ENCODE results near the gene DNAJC21. TPM values are rescaled to one million over a fixed set of nuclear protein-coding genes. Genes with fewer than 3 reads are reported as not detected.

Gene DNAJC21
- 43.5 to 46.4 TPM (median 45.3 TPM) in 3 replicates for total RNA-seq

DNA sequence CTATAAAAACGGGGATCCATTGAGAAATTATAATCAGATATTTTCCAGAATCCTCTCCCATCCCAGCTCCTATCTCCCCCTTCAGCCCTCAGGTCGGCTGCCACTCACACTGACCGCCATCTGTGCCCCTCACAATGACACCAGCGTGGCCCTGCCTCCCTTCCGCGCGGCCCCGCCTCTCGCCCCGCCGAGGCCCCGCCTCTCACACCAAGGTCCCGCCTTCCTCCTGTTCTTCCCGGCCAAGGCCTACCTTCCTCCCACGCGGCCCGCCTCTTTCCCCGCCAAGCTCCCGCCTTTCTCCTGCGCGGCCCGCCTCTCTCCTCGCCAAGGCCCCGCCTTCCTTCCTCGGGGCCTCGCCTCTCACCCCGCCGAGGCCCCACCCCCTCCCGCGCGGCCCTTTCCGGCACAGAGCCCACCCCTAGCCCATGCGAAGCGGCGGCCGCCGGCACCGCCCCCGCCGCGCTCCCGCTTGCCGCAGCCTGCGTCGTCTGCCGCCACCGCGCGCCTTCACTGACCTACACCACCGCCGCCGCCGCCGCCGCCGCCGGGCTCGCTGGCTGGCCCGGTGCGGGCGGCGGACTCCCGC lies at the start of gene DNAJC21:
TSS of gene DNAJC21 (plus strand) at position 426 of the 586 bp plus-strand sequence. CDS start 261 bp downstream, outside the sequence.
- Mint-ChIP-seq H3K27me3 (ENCODE audit: low read depth) (no peaks in the 10 kb centered on the region), H3K27ac (peak within 1 kb of the TSS; percentile 99), H3K4me1 (peaks cover 24% of the 10 kb centered on the region), H3K4me3 (peak within 1 kb of the TSS; percentile 99), H3K9me3 (no peaks in the 10 kb centered on the region), H3K36me3 (peaks cover 18% of the 10 kb centered on the region)
- TF ChIP-seq, protein P1, sequence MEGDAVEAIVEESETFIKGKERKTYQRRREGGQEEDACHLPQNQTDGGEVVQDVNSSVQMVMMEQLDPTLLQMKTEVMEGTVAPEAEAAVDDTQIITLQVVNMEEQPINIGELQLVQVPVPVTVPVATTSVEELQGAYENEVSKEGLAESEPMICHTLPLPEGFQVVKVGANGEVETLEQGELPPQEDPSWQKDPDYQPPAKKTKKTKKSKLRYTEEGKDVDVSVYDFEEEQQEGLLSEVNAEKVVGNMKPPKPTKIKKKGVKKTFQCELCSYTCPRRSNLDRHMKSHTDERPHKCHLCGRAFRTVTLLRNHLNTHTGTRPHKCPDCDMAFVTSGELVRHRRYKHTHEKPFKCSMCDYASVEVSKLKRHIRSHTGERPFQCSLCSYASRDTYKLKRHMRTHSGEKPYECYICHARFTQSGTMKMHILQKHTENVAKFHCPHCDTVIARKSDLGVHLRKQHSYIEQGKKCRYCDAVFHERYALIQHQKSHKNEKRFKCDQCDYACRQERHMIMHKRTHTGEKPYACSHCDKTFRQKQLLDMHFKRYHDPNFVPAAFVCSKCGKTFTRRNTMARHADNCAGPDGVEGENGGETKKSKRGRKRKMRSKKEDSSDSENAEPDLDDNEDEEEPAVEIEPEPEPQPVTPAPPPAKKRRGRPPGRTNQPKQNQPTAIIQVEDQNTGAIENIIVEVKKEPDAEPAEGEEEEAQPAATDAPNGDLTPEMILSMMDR (IDR thresholded peaks at IDR 0.05; ENCODE audit: unreplicated experiment) = no peak
- peak; percentile 93 to 97 for DNase-seq (ENCODE audit: low spot score in 2 of 2, unreplicated experiment in 2 of 2)

DNA sequence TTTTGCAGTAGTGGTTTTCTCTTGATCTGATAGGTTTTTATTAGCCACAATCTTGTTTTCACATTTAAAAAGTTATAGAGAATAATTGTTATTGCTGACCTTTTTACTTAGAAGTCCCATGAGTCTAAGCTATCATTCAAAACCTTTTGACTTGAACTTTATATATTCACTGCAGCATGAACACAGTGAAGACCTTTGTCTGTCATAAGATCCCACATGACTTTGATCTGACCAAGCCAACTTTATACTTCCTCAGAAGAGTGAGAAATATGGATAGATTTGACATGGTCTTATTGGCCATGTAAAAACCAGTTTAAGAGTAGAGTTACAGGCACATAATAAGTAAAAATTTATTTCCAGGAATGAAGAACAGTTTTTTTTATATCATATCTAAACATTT lies 48.1 kb upstream of the DNAJC21 start:
- no peak overlapping the region for H3K27ac Mint-ChIP-seq
- TF ChIP-seq, protein P1 (IDR thresholded peaks at IDR 0.05; ENCODE audit: unreplicated experiment) = no peak

DNA sequence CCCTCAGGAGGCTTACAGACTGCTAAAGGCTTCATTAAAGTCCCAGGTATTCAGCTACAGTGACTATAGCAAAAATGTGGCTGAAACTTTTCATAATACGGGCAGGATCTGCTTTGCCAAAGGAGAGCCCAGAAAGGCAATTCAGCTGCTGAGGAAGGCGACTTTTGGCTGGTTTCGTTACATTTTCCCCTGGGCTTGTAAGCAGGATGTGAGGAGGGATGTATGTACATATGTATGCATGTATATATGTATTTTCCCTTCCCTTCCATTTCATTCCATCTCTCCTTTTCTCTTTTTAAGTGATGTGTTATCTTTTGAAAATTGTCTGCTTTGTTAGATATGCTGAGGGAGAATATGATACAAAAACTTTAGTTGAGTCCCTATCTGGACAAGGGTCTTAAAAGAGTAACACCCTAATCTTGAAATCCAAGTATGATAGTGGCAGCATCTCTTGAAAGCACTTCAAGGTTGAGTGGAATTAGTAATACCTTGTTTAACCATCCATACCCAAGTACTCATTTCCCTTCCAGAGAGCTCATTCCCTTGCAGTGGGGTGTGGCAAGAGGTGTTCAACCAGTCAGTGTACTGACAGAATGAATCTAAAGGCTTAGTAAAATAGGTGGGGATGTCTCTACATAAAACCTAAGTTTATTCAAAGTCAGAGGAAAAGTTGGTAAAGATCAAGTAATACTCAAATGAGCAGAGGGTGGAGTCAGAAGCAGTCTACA lies 42.8 kb upstream of the DNAJC21 start:
- TF ChIP-seq, protein P1 (IDR thresholded peaks at IDR 0.05; ENCODE audit: unreplicated experiment) = no peak
- DNase-seq (ENCODE audit: low spot score in 2 of 2, unreplicated experiment in 2 of 2) = no peak
- Mint-ChIP-seq H3K36me3 (no peaks in the 10 kb centered on the region), H3K4me1 (peaks cover 5% of the 10 kb centered on the region), H3K27me3 (ENCODE audit: low read depth) (no peaks in the 10 kb centered on the region), H3K9me3 (peaks cover 5% of the 10 kb centered on the region), H3K27ac (no peak overlapping the region), H3K4me3 (no peak overlapping the region)

More for the DNA sequence above, 48.1 kb upstream of the DNAJC21 start:
- no peaks in the 10 kb centered on the region for H3K27me3 Mint-ChIP-seq (ENCODE audit: low read depth)
- H3K4me1 Mint-ChIP-seq = peaks cover 2% of the 10 kb centered on the region
- peaks cover 10% of the 10 kb centered on the region for H3K36me3 Mint-ChIP-seq
- no peak for DNase-seq (ENCODE audit: low spot score in 2 of 2, unreplicated experiment in 2 of 2)
- H3K4me3 Mint-ChIP-seq = no peak overlapping the region
- peaks cover 22% of the 10 kb centered on the region for H3K9me3 Mint-ChIP-seq

DNA sequence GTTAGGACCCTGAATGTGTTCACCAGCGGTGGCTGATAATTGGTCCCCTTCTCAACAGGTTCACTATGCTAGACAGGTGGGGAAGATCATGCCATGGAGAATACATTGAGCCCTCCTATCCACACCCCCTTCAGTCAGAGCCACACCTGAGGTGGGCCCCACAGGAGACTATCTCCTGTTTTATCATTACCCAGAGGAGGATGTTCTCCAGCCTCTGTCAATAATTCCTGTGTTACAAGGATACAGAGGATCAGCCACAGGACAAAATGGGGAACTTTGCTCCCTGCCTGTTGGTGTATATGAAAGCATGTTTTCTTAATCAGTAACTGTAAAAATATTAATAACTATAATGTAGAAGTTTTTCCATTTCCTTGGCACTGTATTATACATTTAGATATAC lies 40.0 kb upstream of the DNAJC21 start:
- no peaks in the 10 kb centered on the region for H3K36me3 Mint-ChIP-seq
- H3K27me3 Mint-ChIP-seq (ENCODE audit: low read depth) = no peaks in the 10 kb centered on the region
- H3K27ac Mint-ChIP-seq = no peak overlapping the region
- peaks cover 14% of the 10 kb centered on the region for H3K4me1 Mint-ChIP-seq
- TF ChIP-seq, protein P1 (IDR thresholded peaks at IDR 0.05; ENCODE audit: unreplicated experiment) = no peak
- no peaks in the 10 kb centered on the region for H3K9me3 Mint-ChIP-seq
- DNase-seq (ENCODE audit: low spot score in 2 of 2, unreplicated experiment in 2 of 2) = no peak
- no peak overlapping the region for H3K4me3 Mint-ChIP-seq

DNA sequence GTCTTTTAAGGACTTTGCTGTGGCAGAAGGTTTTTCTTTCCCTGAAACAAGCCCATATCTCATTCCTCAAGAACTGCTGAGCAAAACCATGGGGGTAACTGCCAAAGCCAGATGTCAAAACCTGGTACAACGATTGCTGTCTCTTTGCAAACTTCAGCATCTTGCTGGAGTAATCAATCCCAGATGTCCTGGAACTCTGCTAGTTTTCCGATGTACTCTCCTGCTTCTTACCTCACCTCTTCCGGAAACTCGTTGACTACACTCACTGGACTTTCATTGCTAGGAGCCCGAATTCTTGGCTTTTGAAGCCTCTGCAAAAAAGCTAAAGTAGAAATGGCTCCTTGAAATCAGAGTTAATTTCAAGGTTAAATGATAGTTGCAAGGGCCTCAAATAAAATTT lies 37.4 kb upstream of the DNAJC21 start:
- TF ChIP-seq, protein P1 (IDR thresholded peaks at IDR 0.05; ENCODE audit: unreplicated experiment) = no peak
- peaks cover 16% of the 10 kb centered on the region for H3K4me1 Mint-ChIP-seq
- no peaks in the 10 kb centered on the region for H3K36me3 Mint-ChIP-seq
- no peaks in the 10 kb centered on the region for H3K27me3 Mint-ChIP-seq (ENCODE audit: low read depth)
- no peaks in the 10 kb centered on the region for H3K9me3 Mint-ChIP-seq
- DNase-seq (ENCODE audit: low spot score in 2 of 2, unreplicated experiment in 2 of 2) = no peak
- no peak overlapping the region for H3K4me3 Mint-ChIP-seq
- H3K27ac Mint-ChIP-seq = peak overlapping the region; percentile 18

All from mesothelial cell of epicardium (in vitro differentiated cells).